Psoas muscle (tissue), 8 donors: ENCODE measurements around the gene CLCNKB. TPM values are rescaled to one million over a fixed set of nuclear protein-coding genes. Genes with fewer than 3 reads are reported as not detected.
A peak's percentile ranks its signal among the peaks of the same experiment; 100 is the strongest.

Experiments used
- ATAC-seq, 4 donors: fragments of 200-7000 bp; cut with Tn5 transposase; one replicate each; pipeline ENCODE4 v1.9.1; 2020; ENCODE audit warnings: moderate library complexity in 3 of 4, mild to moderate bottlenecking in 2 of 4
- DNase-seq, 2 donors: peaks; one replicate each; pipeline ENCODE4 v3.0.0-alpha.2; 2020
- H3K27ac ChIP-seq: fragments of 200-600 bp; one replicate; pipeline ENCODE4 v1.8.0; 2022
- H3K27me3 ChIP-seq, 3 donors: fragments of 200-600 bp in 1 of 3; one replicate each; pipeline versions ENCODE4 v1.6.1 to v1.8.0; 2013 to 2022; ENCODE audit warnings: low read length in 2 of 3, mild to moderate bottlenecking in 2 of 3, moderate library complexity in 1 of 3; ENCODE audit not compliant: insufficient read depth in 3 of 3
- H3K36me3 ChIP-seq, 2 donors: fragments of 200-600 bp in 1 of 2; one replicate each; pipeline versions ENCODE4 v1.6.1 to v1.8.0; 2013 to 2022; ENCODE audit warnings: low read depth in 1 of 2, mild to moderate bottlenecking in 1 of 2, moderate library complexity in 1 of 2; ENCODE audit not compliant: insufficient read depth in 1 of 2
- H3K4me1 ChIP-seq: fragments of 200-600 bp; one replicate; pipeline ENCODE4 v1.8.0; 2022
- H3K4me3 ChIP-seq: fragments of 200-600 bp; one replicate; pipeline ENCODE4 v1.8.0; 2022; ENCODE audit warnings: mild to moderate bottlenecking
- H3K9me3 ChIP-seq: fragments of 200-600 bp; one replicate; pipeline ENCODE4 v1.8.0; 2022
- CTCF ChIP-seq: fragments of 200-600 bp; IDR thresholded peaks from one replicate; pipeline ENCODE4 v1.8.0; 2022; ENCODE audit warnings: antibody characterized with exemption
- WGBS, 3 donors: extraction: QIAGEN DNeasy Blood & Tissue Kit; methylation state at CpG; one replicate each; pipeline versions ENCODE4 v1.1.6 to v1.1.7; 2013; 5-methylcytosine and 5-hydroxymethylcytosine counted together
- intact Hi-C, 2 donors: fragments of 100-400 bp; cut with DNase I; formaldehyde crosslinking; loops; one replicate each; pipeline versions ENCODE4 v1.11.0 to v1.14.2; 2022
- polyA plus RNA-seq, 3 donors: library from polyadenylated mRNA; stranded (reverse); fragments of 200-250 nt; gene quantifications; one replicate each; pipeline ENCODE4 v1.2.3, GENCODE V29; 2013
- total RNA-seq, 4 donors: library from RNA; stranded (reverse); fragmentation: NEBNext Ultra II Directional in 2 of 4; extraction: Animal tissue kit (Norgen Biotek cat#: 25700) in 2 of 4; gene quantifications; one replicate each; pipeline versions ENCODE4 v1.2.1 to v1.2.4, GENCODE V29; 2021 to 2023
- donor health status: healthy with polysubstance abuse.
- donor health status: DM: no; HTN: no; CAD: no; lungs with moderate emphysema.
- donor health status: Bipolar disorder and iron deficiency.
- donor health status: healthy.
- donor health status: DM: yes; HTN: yes; CAD: no.
- donor health status: DM: no; HTN: no; CAD: no.
- donor health status: DM: no; HTN: no; CAD: no.
- donor health status: DM: yes; HTN: yes; CAD: no.

Gene CLCNKB
- total and polyA plus RNA-seq, 7 donors: 0.05 to 0.31 (median 0.30) TPM; not detected in 4

GRCh38 chr1:16070640-16071355 lies 27.2 kb downstream of the CLCNKB start:
- DNase-seq (no peak), ATAC-seq (no peak)
- Histone ChIP-seq H3K36me3 (no peaks in the 10 kb centered on the region), H3K27ac (no peak overlapping the region), H3K4me3 (no peak overlapping the region), H3K9me3 (no peaks in the 10 kb centered on the region), H3K4me1 (no peaks in the 10 kb centered on the region), H3K27me3 (peaks cover 0 to 22% (median 2%) of the 10 kb centered on the region in 3 donors)
- TF ChIP-seq CTCF: no peak
- WGBS, 3 donors: 88 to 91% (median 89%) methylated on average over 9 of the region's 9 CpGs
- intact Hi-C loops: no loop called here

- ATAC-seq (no peak), DNase-seq (no peak)
- no peak for TF ChIP-seq CTCF
- H3K36me3 ChIP-seq: no peaks in the 10 kb centered on the region
- no peaks in the 10 kb centered on the region for H3K9me3 ChIP-seq
- WGBS, 3 donors: 96 to 97% (median 96%) methylated on average over 6 of the region's 6 CpGs
- intact Hi-C loops: no loop called here
- H3K27ac ChIP-seq: no peak overlapping the region
- peaks cover 0 to 22% (median 2%) of the 10 kb centered on the region in 3 donors for H3K27me3 ChIP-seq
- no peak overlapping the region for H3K4me3 ChIP-seq
- H3K4me1 ChIP-seq: no peaks in the 10 kb centered on the region
Measured at GRCh38 chr1:16071614-16072013, 28.0 kb downstream of the CLCNKB start.

GRCh38 chr1:16072095-16072494 lies 28.5 kb downstream of the CLCNKB start:
- no peaks in the 10 kb centered on the region for H3K9me3 ChIP-seq
- no peaks in the 10 kb centered on the region for H3K36me3 ChIP-seq
- peaks cover 0 to 22% (median 2%) of the 10 kb centered on the region in 3 donors for H3K27me3 ChIP-seq
- DNase-seq (no peak), ATAC-seq (no peak)
- no peaks in the 10 kb centered on the region for H3K4me1 ChIP-seq
- no peak overlapping the region for H3K4me3 ChIP-seq
- 75 to 82% (median 77%) methylated on average over 5 of the region's 5 CpGs for WGBS, 3 donors
- no peak overlapping the region for H3K27ac ChIP-seq
- intact Hi-C loops: no loop called here
- no peak for TF ChIP-seq CTCF

- DNase-seq (no peak), ATAC-seq (no peak)
- 7 to 19% (median 13%) methylated on average over 16 to 49 of the region's 49 CpGs for WGBS, 3 donors
- H3K27me3 ChIP-seq: peaks cover 0 to 18% (median 2%) of the 10 kb centered on the region in 3 donors
- intact Hi-C loops: no loop called here
- no peak for TF ChIP-seq CTCF
- peak overlapping the region; percentile 52 for H3K4me3 ChIP-seq
- no peaks in the 10 kb centered on the region for H3K9me3 ChIP-seq
- H3K4me1 ChIP-seq: no peaks in the 10 kb centered on the region
- H3K36me3 ChIP-seq: no peaks in the 10 kb centered on the region
- H3K27ac ChIP-seq: no peak overlapping the region
Measured at GRCh38 chr1:16072616-16073484, 29.3 kb downstream of the CLCNKB start.
